ENCODE measurements around the gene MAPK11.

The MAPK11 gene

DNA sequence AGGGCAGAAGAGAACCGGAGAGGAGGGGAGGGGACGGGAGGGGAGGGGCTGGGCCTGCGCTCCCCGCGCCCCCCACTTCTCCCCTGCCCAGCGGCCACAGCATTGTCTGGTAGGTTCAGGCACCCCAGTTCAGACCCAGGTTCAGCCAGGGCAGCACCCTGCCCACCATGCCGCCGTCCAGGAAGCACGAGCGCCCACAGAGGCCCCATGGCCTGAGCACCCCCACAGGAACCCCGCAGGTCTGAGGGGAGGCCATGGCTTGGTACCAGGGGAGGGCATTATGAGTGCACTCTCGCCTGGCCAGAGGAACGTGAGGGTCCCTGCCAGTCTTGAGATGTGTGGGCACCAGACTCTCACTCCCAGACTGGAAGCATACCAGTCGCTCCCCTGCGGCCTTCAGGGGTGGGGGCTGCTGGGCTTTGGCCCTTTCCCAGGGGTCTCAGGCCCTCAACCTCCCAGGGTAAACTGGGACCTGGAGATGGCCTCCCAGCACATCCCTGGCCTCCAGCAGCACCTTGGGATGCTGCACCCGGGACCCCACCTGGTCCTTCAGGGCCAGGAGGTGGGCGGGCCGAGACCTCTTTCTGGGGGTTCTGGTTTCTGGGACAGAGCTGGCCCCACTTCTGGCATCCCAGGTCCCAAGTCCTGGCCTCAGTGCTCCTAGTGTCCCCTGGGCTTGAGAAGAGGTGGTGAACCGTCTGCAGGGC lies 37.9 kb upstream of the MAPK11 start:
- no peak for DNase-seq (ENCODE audit: low read depth)

DNA sequence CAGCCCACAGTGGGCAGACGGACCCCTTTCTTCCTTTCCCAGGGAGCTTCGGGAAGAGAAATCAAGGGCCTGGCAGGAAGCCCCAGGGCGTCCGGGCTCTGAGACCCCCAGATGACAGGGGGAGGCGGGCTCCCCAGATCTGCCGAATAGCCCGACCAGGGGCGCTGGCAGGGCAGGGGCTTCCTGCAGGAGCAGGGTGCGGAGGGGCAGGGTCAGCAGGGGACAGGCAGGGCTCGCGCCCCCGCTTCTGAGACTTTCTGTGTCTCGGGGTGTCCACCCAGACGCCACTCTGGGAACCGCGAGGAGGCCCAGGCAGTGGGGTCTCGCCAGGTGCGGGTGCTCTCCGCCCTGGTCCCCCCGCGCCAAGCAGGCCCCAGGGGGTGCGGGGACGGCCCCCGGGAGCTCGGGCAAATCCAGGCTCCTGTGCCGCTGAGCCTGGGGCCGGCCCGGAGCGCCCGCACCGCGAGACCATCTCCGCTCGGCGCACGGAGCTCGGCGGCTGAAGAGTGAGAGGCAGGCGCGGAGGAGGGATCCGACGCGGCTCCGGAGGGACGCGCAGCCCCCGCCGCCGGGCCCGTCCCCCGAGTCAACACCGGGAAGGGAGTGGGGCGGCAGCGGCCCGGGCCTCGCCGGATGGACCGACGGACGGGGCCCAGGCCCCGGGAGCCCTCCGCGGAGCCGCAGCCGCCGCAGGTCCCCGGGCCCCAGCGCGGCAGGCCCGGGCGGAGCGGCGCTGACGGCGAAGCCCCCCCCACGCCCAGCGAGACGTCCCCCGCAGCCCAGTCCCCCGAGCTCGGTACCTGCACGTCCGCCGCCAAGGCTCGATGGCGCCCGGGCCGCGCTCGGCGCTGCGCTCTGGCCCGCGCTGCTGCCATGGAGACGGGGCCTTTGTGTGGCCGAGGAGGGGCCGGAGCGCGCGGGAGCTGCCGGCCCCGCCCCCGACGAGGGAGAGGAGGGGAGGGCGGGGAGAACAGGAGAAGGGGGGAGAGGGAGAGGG lies 36.9 kb upstream of the MAPK11 start, which contains the start of gene PLXNB2:
TSS of gene PLXNB2 (minus strand) at position 894 of the 997 bp plus-strand sequence. CDS start 17,062 bp downstream, outside the sequence.
- DNase-seq (ENCODE audit: low read depth), result no peak

GRCh38 chr22:50305923-50306566 lies 35.9 kb upstream of the MAPK11 start:
- DNase-seq (ENCODE audit: low read depth), result no peak

DNA sequence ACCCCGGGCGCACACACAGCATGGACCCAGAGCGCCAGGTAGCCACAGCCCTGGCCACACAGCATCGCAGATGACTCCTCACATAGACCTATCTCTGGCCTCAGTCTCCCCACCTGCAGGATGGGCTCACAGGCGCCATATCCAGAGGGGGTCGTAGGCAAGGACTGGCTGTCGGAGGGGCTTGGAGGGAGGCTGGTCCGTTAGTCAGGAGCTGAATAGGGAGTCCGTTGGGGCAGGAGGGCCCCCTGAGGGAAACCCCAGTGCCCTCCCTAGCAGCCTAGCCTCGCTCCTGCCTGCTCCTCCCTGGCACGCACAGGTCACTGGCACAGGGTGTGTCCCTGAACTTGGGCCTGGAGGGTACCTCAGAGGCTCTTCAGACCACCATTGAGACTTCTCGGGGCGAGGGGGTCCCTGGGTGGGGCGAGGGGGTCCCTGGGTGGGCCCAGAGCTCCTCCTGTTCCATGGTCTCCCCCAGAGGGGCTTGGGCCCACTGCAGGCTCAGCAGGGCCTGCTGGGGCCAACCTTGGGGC lies 35.3 kb upstream of the MAPK11 start:
- no peak for DNase-seq (ENCODE audit: low read depth)

- no peak for DNase-seq (ENCODE audit: low read depth)
Measured at GRCh38 chr22:50304528-50305392, 34.6 kb upstream of the MAPK11 start.

- no peak for DNase-seq (ENCODE audit: low read depth)
Measured at GRCh38 chr22:50303848-50304527, 33.8 kb upstream of the MAPK11 start.

DNA sequence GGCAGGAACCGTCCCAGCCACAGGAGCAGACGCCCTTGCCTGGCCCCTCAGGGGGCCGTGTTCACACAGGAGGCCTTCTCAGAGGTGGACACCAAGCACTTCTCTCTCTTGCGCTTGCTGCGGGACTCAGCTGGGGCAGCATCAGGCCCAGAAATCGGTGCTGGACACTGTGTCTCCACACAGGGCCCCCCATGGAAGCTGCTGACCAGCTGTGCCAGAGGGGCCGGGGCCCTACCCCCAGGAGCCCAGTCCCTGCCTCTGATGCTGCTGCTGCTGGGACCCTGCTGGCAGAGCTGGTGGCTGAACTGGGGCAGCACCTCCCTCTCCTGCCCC lies 33.3 kb upstream of the MAPK11 start:
- no peak for DNase-seq (ENCODE audit: low read depth)

GRCh38 chr22:50302564-50302963 lies 32.4 kb upstream of the MAPK11 start:
- DNase-seq (ENCODE audit: low read depth), result no peak

- DNase-seq (ENCODE audit: low read depth), result no peak
Measured at GRCh38 chr22:50302041-50302541, 31.9 kb upstream of the MAPK11 start.

GRCh38 chr22:50301581-50301991 lies 31.4 kb upstream of the MAPK11 start:
- no peak for DNase-seq (ENCODE audit: low read depth)

DNA sequence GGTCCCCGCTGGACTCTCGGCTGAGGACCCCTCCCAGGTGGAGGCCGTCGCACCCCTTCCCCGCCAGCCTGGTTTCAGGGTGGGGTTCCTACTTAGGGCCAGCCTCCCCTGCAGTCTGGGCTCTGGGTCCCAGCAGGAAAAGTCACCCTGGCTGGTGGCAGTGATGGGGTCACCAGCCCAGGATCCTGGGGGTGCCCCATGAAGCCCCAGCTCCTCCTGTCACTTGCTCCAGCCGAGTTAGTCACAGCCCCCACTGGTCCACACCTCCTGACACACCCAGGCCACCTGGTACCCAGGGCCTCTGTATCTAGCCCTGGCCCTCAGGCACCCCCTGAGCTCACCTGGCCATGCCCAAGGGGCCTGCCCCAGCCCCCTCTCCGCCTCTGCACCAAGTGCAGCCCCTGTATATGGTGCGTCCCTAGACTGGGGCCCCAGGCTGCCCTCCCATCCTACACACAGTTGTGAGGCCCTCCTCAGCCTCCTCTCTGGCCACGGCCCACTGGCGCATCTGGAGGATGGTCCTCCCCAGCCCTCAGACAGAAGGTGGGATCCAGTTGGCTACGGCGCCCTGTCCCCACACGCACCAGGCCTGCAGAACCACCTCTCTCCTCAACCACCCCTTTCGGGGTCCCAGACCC lies 30.6 kb upstream of the MAPK11 start:
- DNase-seq (ENCODE audit: low read depth), result no peak

- DNase-seq (ENCODE audit: low read depth), result no peak
Measured at GRCh38 chr22:50299785-50300619, 29.8 kb upstream of the MAPK11 start.

GRCh38 chr22:50298937-50299784 lies 29.0 kb upstream of the MAPK11 start:
- DNase-seq (ENCODE audit: low read depth), result no peak

DNA sequence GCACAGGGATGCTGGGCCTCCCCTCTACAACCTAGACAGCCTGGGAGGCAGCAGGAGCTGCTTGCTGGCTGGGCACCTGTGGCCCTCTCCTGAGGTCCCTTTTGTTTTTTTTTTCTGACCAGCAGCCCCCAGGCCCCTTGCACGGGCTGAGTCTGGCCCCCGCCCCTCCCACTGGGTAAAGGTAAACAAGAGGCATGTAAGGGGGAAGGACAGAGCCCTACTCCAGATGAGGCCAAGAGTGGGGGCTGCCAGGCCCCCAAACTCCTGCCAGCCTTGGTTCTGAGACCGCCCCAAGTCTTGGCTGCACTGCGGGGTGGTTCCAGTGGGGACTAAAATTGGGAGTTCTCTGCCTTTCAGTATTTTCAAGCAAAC lies 28.1 kb upstream of the MAPK11 start:
- DNase-seq (ENCODE audit: low read depth), result no peak

GRCh38 chr22:50297510-50298265 lies 27.5 kb upstream of the MAPK11 start:
- no peak for DNase-seq (ENCODE audit: low read depth)

- no peak for DNase-seq (ENCODE audit: low read depth)
Measured at GRCh38 chr22:50296658-50297490, 26.7 kb upstream of the MAPK11 start.

DNA sequence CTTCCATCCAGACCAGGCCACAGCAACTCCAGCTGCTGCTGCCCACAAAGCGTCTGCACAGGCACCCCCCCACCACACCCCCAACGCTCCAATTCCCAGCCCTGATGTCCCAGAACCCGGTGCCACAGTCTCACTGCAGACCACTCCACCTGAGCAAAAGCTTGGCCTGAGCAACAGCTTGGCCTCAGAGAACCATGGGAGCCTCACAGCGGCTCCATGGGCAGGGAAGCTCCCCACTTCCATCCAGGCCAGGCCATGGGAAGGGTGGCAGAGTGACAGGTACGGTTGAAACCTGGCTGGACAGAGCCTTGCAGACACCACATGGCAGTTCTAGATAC lies 24.1 kb upstream of the MAPK11 start:
- DNase-seq (ENCODE audit: low read depth), result no peak
